Measurements from ENCODE around the gene ADAMTS12.

GRCh38 chr5:33579789-33580188, 312.0 kb downstream of the ADAMTS12 start:
- no peak for TF ChIP-seq CTCF (conservative IDR thresholded peaks at IDR 0.05; ENCODE audit: low read length)
- no peak for TF ChIP-seq EZH2phosphoT487 (IDR thresholded peaks at IDR 0.05; ENCODE audit: borderline replicate concordance, low read depth, low read length)

Data from OCI-LY7 (cell line).